Measurements from ENCODE around the gene CASTOR1. TPM values are rescaled to one million over a fixed set of nuclear protein-coding genes. Genes with fewer than 3 reads are reported as not detected.

Gene CASTOR1
- total RNA-seq, 2 donors from 2014 or later, result 27.2 to 33.2 TPM

DNA sequence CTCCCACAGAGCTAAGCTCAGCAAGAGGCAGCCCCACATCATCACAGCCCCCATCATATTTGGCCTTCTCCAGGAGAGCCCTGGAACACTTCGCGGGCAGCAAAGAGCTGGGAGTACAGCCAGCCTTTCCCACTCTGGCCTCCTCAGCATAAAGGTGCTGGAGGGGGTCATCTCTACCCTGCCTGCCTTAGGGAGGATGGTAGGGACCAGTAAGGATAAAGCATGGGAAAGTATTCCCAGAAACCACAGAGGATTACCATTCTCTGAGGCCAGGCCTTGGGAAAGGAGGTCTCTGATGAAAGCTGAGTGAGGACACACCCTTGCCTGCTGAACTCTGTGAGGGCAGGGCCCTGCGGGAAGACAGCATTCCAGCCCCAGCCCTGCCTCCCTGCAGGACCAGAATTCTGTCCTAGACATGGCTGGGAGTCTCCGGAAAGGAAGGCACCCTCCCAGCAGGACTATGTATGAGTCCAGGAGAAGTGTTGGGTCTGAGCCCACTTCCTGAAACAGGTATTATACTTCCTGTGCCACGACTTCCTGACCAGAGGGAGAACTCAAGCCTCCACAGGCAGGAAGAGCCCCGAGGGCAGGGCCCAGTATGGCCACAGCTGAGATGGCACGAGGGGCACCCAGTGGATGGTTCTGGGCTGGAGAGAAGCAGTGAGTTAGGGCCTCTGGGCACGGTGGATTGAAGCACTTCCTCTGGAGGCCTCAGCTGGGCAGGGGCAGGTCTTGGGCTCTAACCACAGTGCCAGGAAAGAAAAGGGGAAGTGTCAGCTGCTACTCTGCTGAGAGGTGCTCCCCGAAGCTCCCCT lies 12.9 kb upstream of the CASTOR1 start:
- no peak overlapping the region for H3K4me3 ChIP-seq
- peaks cover 77% of the 10 kb centered on the region for H3K4me1 ChIP-seq (replicated peaks)
- 26% methylated on average over 9 of the region's 9 CpGs for WGBS
- DNase-seq (ENCODE audit: low spot score), result no peak
- TF ChIP-seq POLR2AphosphoS5 (IDR thresholded peaks at IDR 0.05), result peak; percentile 25
- TF ChIP-seq, protein P1, sequence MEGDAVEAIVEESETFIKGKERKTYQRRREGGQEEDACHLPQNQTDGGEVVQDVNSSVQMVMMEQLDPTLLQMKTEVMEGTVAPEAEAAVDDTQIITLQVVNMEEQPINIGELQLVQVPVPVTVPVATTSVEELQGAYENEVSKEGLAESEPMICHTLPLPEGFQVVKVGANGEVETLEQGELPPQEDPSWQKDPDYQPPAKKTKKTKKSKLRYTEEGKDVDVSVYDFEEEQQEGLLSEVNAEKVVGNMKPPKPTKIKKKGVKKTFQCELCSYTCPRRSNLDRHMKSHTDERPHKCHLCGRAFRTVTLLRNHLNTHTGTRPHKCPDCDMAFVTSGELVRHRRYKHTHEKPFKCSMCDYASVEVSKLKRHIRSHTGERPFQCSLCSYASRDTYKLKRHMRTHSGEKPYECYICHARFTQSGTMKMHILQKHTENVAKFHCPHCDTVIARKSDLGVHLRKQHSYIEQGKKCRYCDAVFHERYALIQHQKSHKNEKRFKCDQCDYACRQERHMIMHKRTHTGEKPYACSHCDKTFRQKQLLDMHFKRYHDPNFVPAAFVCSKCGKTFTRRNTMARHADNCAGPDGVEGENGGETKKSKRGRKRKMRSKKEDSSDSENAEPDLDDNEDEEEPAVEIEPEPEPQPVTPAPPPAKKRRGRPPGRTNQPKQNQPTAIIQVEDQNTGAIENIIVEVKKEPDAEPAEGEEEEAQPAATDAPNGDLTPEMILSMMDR (IDR thresholded peaks at IDR 0.05), result no peak
- H3K27me3 ChIP-seq (replicated peaks; ENCODE audit: insufficient read depth), result no peaks in the 10 kb centered on the region
- peak overlapping the region; percentile 91 for H3K27ac ChIP-seq
- H3K9me3 ChIP-seq, result no peaks in the 10 kb centered on the region
- peaks cover 0 to 5% of the 10 kb centered on the region in 2 donors for H3K36me3 ChIP-seq
- intact Hi-C loops (cut with DNase I), result no loop called here

DNA sequence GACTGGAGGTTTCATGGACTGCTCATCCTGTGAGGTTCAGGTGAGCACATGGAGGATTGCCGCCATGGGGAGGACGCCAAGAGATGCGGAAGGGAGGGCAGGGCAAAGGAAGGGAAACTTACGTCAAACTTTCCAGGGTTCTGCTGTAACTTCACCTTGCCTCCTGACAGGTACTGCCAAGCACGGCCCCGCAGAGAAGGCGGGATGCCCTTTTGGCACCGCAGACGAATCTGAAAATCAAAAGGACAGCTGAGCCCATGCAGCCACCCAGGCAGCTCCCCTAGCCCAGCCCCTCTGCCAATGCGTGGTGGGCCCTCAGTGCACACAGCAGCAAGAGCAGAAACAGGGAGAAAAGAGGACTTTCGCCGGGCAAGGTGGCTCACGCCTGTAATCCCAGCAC lies 10.0 kb upstream of the CASTOR1 start:
- intact Hi-C loops (cut with DNase I), result no loop called here
- Histone ChIP-seq H3K36me3 (peaks cover 0 to 12% of the 10 kb centered on the region in 2 donors), H3K4me3 (no peak overlapping the region), H3K4me1 (replicated peaks) (peaks cover 52% of the 10 kb centered on the region), H3K9me3 (no peaks in the 10 kb centered on the region), H3K27me3 (replicated peaks; ENCODE audit: insufficient read depth) (no peaks in the 10 kb centered on the region), H3K27ac (peak overlapping the region; percentile 91)
- no peak for DNase-seq (ENCODE audit: low spot score)
- 73% methylated on average over 13 of the region's 13 CpGs for WGBS
- TF ChIP-seq, protein P1 (IDR thresholded peaks at IDR 0.05), result no peak
- TF ChIP-seq POLR2A (IDR thresholded peaks at IDR 0.05), result no peak
- no peak for TF ChIP-seq POLR2AphosphoS5 (IDR thresholded peaks at IDR 0.05)

DNA sequence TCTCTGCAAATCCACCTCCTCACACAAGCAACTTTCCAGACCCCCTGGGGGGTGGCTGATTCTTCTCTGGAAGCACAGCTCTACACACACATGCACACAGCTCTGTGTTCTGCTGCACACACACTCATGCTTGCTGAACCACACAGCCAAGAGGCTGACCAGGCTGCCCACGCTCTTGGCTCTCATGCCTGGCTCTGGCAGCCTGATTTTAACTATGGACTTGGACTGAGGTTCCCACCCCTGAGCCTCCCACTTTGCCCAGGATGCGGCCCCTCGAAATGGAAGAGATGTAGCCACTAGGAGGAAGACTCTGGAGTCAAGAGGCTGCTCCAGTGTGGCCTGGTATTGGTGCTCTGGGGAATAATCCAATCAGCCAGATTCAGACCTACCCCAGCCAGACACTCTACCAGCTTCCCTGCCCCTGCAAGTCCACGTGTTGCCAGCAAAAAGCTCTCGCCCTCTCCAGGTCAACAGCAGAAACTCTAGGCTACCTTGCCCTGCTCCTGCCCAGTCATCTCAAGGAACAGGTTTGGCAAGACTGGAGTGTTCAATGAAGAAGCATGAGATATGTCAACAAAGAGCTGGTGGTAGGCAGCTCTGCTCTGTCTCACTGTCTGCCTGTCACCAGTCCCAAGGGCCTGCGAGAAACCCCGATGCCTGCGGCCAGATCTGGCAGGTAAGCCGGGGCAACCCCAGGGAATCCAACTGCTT lies 8.8 kb upstream of the CASTOR1 start:
- DNase-seq (ENCODE audit: low spot score), result peak; percentile 91
- TF ChIP-seq, protein P1 (IDR thresholded peaks at IDR 0.05), result peak in 2 of 4 experiments; percentile 41 to 46
- TF ChIP-seq POLR2AphosphoS5 (IDR thresholded peaks at IDR 0.05) (peak; percentile 96), POLR2A (IDR thresholded peaks at IDR 0.05) (peak; percentile 25)
- H3K4me3 ChIP-seq, result no peak overlapping the region
- no peaks in the 10 kb centered on the region for H3K9me3 ChIP-seq
- peaks cover 40% of the 10 kb centered on the region for H3K4me1 ChIP-seq (replicated peaks)
- WGBS, result 52% methylated on average over 9 of the region's 9 CpGs
- no peaks in the 10 kb centered on the region for H3K27me3 ChIP-seq (replicated peaks; ENCODE audit: insufficient read depth)
- peaks cover 3 to 12% of the 10 kb centered on the region in 2 donors for H3K36me3 ChIP-seq
- H3K27ac ChIP-seq, result peak overlapping the region; percentile 91
- intact Hi-C loops (cut with DNase I), result no loop called here

DNA sequence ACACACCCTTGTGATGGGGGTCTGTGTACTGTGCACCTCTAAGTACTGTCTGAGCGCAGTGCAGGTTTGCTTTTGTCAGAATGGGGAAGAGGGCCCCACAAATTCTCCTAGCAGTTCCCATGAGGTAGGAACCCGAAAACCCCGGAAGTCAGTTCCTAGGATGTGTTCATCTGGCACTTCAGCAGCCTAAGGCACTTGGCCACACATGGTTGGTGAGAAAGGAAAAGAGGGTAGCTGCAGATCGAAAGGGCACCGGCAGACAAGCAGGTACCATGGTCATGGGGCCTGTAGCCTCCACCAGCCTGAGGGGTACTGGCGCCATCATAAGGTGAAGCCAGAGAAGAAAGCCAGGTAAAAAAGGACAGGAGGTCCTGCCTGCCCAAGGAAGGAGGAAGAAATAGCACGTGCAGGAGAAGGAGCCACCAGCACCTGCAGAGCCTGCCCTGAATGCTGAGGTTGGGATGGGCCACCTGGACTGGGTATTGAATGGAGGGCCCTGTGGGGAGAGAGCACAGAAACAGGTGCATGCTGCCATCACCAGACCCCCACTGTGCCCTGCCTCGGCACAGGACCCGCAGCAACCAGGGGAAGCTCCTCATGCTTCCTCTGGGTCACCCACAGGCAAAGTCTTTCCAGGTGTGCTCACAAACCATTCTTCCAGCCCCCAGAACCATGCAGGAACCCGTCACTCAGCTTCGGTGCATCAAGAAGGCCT lies 8.1 kb upstream of the CASTOR1 start:
- TF ChIP-seq POLR2A (IDR thresholded peaks at IDR 0.05), result no peak
- TF ChIP-seq, protein P1 (IDR thresholded peaks at IDR 0.05), result no peak
- H3K27ac ChIP-seq, result peak overlapping the region; percentile 91
- no peak overlapping the region for H3K4me3 ChIP-seq
- peaks cover 34% of the 10 kb centered on the region for H3K4me1 ChIP-seq (replicated peaks)
- 84% methylated on average over 11 of the region's 11 CpGs for WGBS
- intact Hi-C loops (cut with DNase I), result no loop called here
- peaks cover 5 to 12% of the 10 kb centered on the region in 2 donors for H3K36me3 ChIP-seq
- H3K27me3 ChIP-seq (replicated peaks; ENCODE audit: insufficient read depth), result no peaks in the 10 kb centered on the region
- H3K9me3 ChIP-seq, result no peaks in the 10 kb centered on the region
- no peak for DNase-seq (ENCODE audit: low spot score)
